ENCODE measurements around the gene MYO7B.

MYO7B gene

DNA sequence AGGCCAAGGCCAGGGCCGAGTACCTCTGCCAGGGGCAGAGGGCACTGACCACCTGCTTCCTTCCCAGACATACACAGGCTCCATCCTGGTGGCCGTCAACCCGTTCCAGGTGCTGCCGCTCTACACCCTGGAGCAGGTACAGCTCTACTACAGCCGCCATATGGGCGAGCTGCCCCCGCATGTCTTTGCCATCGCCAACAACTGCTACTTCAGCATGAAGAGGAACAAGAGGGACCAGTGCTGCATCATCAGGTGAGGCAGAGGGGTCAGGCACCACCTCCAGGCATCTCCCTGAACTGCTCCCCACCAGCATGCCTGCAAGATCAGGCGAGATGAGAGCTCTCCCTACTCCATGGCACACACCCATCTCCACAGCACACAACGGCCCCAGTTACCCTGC, 31.1 kb downstream of the MYO7B start:
- H3K4me3 ChIP-seq (ENCODE audit: low read depth, low read length), result no peak overlapping the region
- no peak overlapping the region for H3K27ac ChIP-seq
- H3K27me3 ChIP-seq (ENCODE audit: control insufficient read depth, insufficient read depth, low read length), result no peaks in the 10 kb centered on the region
- H3K9ac ChIP-seq, result no peak overlapping the region
- H3K9me3 ChIP-seq (ENCODE audit: control insufficient read depth, low read length), result no peaks in the 10 kb centered on the region
- H2AFZ ChIP-seq, result no peak overlapping the region
- H3K36me3 ChIP-seq (ENCODE audit: control insufficient read depth, insufficient read depth, low read length), result no peaks in the 10 kb centered on the region
- H3K4me2 ChIP-seq (ENCODE audit: low read length), result no peak overlapping the region
- TF ChIP-seq, protein P1, sequence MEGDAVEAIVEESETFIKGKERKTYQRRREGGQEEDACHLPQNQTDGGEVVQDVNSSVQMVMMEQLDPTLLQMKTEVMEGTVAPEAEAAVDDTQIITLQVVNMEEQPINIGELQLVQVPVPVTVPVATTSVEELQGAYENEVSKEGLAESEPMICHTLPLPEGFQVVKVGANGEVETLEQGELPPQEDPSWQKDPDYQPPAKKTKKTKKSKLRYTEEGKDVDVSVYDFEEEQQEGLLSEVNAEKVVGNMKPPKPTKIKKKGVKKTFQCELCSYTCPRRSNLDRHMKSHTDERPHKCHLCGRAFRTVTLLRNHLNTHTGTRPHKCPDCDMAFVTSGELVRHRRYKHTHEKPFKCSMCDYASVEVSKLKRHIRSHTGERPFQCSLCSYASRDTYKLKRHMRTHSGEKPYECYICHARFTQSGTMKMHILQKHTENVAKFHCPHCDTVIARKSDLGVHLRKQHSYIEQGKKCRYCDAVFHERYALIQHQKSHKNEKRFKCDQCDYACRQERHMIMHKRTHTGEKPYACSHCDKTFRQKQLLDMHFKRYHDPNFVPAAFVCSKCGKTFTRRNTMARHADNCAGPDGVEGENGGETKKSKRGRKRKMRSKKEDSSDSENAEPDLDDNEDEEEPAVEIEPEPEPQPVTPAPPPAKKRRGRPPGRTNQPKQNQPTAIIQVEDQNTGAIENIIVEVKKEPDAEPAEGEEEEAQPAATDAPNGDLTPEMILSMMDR (IDR thresholded peaks at IDR 0.05), result no peak
- H3K4me1 ChIP-seq, result no peaks in the 10 kb centered on the region
- no peaks in the 10 kb centered on the region for H3K79me2 ChIP-seq

- TF ChIP-seq, protein P1 (IDR thresholded peaks at IDR 0.05), result no peak
Measured at GRCh38 chr2:127567351-127567854, 31.9 kb downstream of the MYO7B start.

GRCh38 chr2:127568128-127568527, 32.6 kb downstream of the MYO7B start:
- no peak overlapping the region for H3K4me2 ChIP-seq (ENCODE audit: low read length)
- no peak overlapping the region for H3K4me3 ChIP-seq (ENCODE audit: low read depth, low read length)
- H3K27me3 ChIP-seq (ENCODE audit: control insufficient read depth, insufficient read depth, low read length), result no peaks in the 10 kb centered on the region
- TF ChIP-seq, protein P1 (IDR thresholded peaks at IDR 0.05), result no peak
- no peaks in the 10 kb centered on the region for H3K36me3 ChIP-seq (ENCODE audit: control insufficient read depth, insufficient read depth, low read length)
- no peaks in the 10 kb centered on the region for H3K4me1 ChIP-seq
- no peak overlapping the region for H3K27ac ChIP-seq
- no peak overlapping the region for H3K9ac ChIP-seq
- no peaks in the 10 kb centered on the region for H3K79me2 ChIP-seq
- no peaks in the 10 kb centered on the region for H3K9me3 ChIP-seq (ENCODE audit: control insufficient read depth, low read length)
- no peak overlapping the region for H2AFZ ChIP-seq

More at GRCh38 chr2:127567351-127567854, 31.9 kb downstream of the MYO7B start:
- Histone ChIP-seq H3K9ac (no peak overlapping the region), H3K4me3 (ENCODE audit: low read depth, low read length) (no peak overlapping the region), H3K4me1 (no peaks in the 10 kb centered on the region), H3K79me2 (no peaks in the 10 kb centered on the region), H3K27ac (no peak overlapping the region), H3K9me3 (ENCODE audit: control insufficient read depth, low read length) (no peaks in the 10 kb centered on the region), H3K4me2 (ENCODE audit: low read length) (no peak overlapping the region), H3K36me3 (ENCODE audit: control insufficient read depth, insufficient read depth, low read length) (no peaks in the 10 kb centered on the region), H2AFZ (no peak overlapping the region), H3K27me3 (ENCODE audit: control insufficient read depth, insufficient read depth, low read length) (no peaks in the 10 kb centered on the region)

DNA sequence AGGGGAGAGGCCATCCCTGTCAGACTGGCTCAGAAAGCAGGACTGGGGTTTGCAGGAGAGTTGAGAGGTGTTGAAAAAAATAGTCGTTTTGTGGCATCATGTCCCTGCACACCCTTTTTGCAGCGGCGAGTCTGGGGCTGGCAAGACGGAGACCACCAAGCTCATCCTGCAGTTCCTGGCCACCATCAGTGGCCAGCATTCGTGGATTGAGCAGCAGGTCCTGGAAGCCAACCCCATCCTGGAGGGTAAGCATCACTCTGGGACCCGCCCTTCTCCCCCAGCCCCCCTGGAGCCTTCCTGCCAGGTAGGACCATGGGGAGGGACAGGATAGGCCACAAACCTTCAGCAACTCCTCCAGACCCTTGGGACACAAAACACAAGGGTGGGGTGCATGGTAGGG, 34.2 kb downstream of the MYO7B start:
- no peak overlapping the region for H3K9ac ChIP-seq
- TF ChIP-seq, protein P1 (IDR thresholded peaks at IDR 0.05), result no peak
- H3K4me3 ChIP-seq (ENCODE audit: low read depth, low read length), result no peak overlapping the region
- H3K9me3 ChIP-seq (ENCODE audit: control insufficient read depth, low read length), result no peaks in the 10 kb centered on the region
- H3K27ac ChIP-seq, result no peak overlapping the region
- no peak overlapping the region for H3K4me2 ChIP-seq (ENCODE audit: low read length)
- H3K27me3 ChIP-seq (ENCODE audit: control insufficient read depth, insufficient read depth, low read length), result no peaks in the 10 kb centered on the region
- H3K4me1 ChIP-seq, result no peaks in the 10 kb centered on the region
- H3K36me3 ChIP-seq (ENCODE audit: control insufficient read depth, insufficient read depth, low read length), result no peaks in the 10 kb centered on the region
- H2AFZ ChIP-seq, result no peak overlapping the region
- H3K79me2 ChIP-seq, result no peaks in the 10 kb centered on the region

All from parathyroid adenoma (tissue), 2 donors.